Measurements from ENCODE around the gene RBM18. TPM values are rescaled to one million over a fixed set of nuclear protein-coding genes. Genes with fewer than 3 reads are reported as not detected.

RBM18 gene
- total and polyA plus RNA-seq, 2 donors from 2014 or later, result 17.5 to 18.5 TPM

- intact Hi-C loops (cut with DNase I), result no loop called here
- Histone ChIP-seq H3K4me1 (ENCODE audit: control insufficient read depth in 2 of 3, insufficient read depth in 2 of 3, low read depth in 1 of 3, low read length in 3 of 3) (peaks cover 0 to 5% (median 0%) of the 10 kb centered on the region in 3 donors), H3K27ac (ENCODE audit: low read depth in 2 of 2, low read length in 2 of 2) (no peak overlapping the region), H3K36me3 (ENCODE audit: control insufficient read depth in 2 of 3, insufficient read depth in 3 of 3, low read length in 3 of 3) (no peaks in the 10 kb centered on the region), H3K9me3 (ENCODE audit: control insufficient read depth in 2 of 3, insufficient read depth in 1 of 3, low read length in 3 of 3) (no peaks in the 10 kb centered on the region), H3K4me3 (ENCODE audit: low read length in 3 of 3) (peak overlapping the region in 2 of 3 donors; percentile 7 to 37), H3K9ac (ENCODE audit: low read length in 3 of 3) (no peak overlapping the region), H3K27me3 (ENCODE audit: control insufficient read depth, insufficient read depth, low read length) (peaks cover 61% of the 10 kb centered on the region)
- peak in 1 of 5 donors; percentile 30 for DNase-seq
- no peak for TF ChIP-seq CTCF (IDR thresholded peaks at IDR 0.05; ENCODE audit: borderline replicate concordance, extremely low read depth, insufficient read depth)
- FAIRE-seq, result no peak
Observed at GRCh38 chr9:122228191-122228567, 36.5 kb downstream of the RBM18 start.

- no peak overlapping the region for H3K27ac ChIP-seq (ENCODE audit: low read depth in 2 of 2, low read length in 2 of 2)
- H3K27me3 ChIP-seq (ENCODE audit: control insufficient read depth, insufficient read depth, low read length), result peaks cover 65% of the 10 kb centered on the region
- no peaks in the 10 kb centered on the region for H3K9me3 ChIP-seq (ENCODE audit: control insufficient read depth in 2 of 3, insufficient read depth in 1 of 3, low read length in 3 of 3)
- H3K36me3 ChIP-seq (ENCODE audit: control insufficient read depth in 2 of 3, insufficient read depth in 3 of 3, low read length in 3 of 3), result no peaks in the 10 kb centered on the region
- no peak for TF ChIP-seq CTCF (IDR thresholded peaks at IDR 0.05; ENCODE audit: borderline replicate concordance, extremely low read depth, insufficient read depth)
- H3K4me3 ChIP-seq (ENCODE audit: low read length in 3 of 3), result no peak overlapping the region
- intact Hi-C loops (cut with DNase I), result no loop called here
- no peak for FAIRE-seq
- peaks cover 0 to 5% (median 0%) of the 10 kb centered on the region in 3 donors for H3K4me1 ChIP-seq (ENCODE audit: control insufficient read depth in 2 of 3, insufficient read depth in 2 of 3, low read depth in 1 of 3, low read length in 3 of 3)
- peak in 1 of 5 donors; percentile 35 for DNase-seq
- H3K9ac ChIP-seq (ENCODE audit: low read length in 3 of 3), result no peak overlapping the region
Observed at GRCh38 chr9:122227575-122227900, 37.1 kb downstream of the RBM18 start.

- no peaks in the 10 kb centered on the region for H3K9me3 ChIP-seq (ENCODE audit: control insufficient read depth in 2 of 3, insufficient read depth in 1 of 3, low read length in 3 of 3)
- H3K27me3 ChIP-seq (ENCODE audit: control insufficient read depth, insufficient read depth, low read length), result peaks cover 69% of the 10 kb centered on the region
- DNase-seq, result peak in 3 of 5 donors; percentile 18 to 66 (median 43)
- no peak overlapping the region for H3K27ac ChIP-seq (ENCODE audit: low read depth in 2 of 2, low read length in 2 of 2)
- H3K4me1 ChIP-seq (ENCODE audit: control insufficient read depth in 2 of 3, insufficient read depth in 2 of 3, low read depth in 1 of 3, low read length in 3 of 3), result peaks cover 0 to 5% (median 0%) of the 10 kb centered on the region in 3 donors
- H3K36me3 ChIP-seq (ENCODE audit: control insufficient read depth in 2 of 3, insufficient read depth in 3 of 3, low read length in 3 of 3), result no peaks in the 10 kb centered on the region
- H3K9ac ChIP-seq (ENCODE audit: low read length in 3 of 3), result no peak overlapping the region
- no peak for FAIRE-seq
- H3K4me3 ChIP-seq (ENCODE audit: low read length in 3 of 3), result no peak overlapping the region
- intact Hi-C loops (cut with DNase I), result no loop called here
- TF ChIP-seq CTCF (IDR thresholded peaks at IDR 0.05; ENCODE audit: borderline replicate concordance, extremely low read depth, insufficient read depth), result no peak
Observed at GRCh38 chr9:122226758-122227574, 37.7 kb downstream of the RBM18 start.

Data from kidney (tissue), 14 donors.